LNCaP clone FGC (cell line): ENCODE measurements around the gene NRXN3.

ENCODE experiments used
- DNase-seq: peaks from one replicate; pipeline ENCODE4 v3.0.0-alpha.2; 2011; ENCODE audit warnings: low read depth
- H3K4me3 ChIP-seq: 2 replicates; pipeline ENCODE4 v1.5.1; 2011; ENCODE audit warnings: mild to moderate bottlenecking, low read depth, low read length, control low read depth
- CTCF ChIP-seq: IDR thresholded peaks from 2 replicates; pipeline ENCODE4 v1.5.1; 2012; ENCODE audit warnings: mild to moderate bottlenecking; ENCODE audit not compliant: control insufficient read depth, insufficient read depth; ENCODE audit errors: extremely low read depth

Gene NRXN3

GRCh38 chr14:79412822-79413221 lies 1242.6 kb downstream of the NRXN3 start:
- DNase-seq: no peak
- no peak overlapping the region for H3K4me3 ChIP-seq

DNA sequence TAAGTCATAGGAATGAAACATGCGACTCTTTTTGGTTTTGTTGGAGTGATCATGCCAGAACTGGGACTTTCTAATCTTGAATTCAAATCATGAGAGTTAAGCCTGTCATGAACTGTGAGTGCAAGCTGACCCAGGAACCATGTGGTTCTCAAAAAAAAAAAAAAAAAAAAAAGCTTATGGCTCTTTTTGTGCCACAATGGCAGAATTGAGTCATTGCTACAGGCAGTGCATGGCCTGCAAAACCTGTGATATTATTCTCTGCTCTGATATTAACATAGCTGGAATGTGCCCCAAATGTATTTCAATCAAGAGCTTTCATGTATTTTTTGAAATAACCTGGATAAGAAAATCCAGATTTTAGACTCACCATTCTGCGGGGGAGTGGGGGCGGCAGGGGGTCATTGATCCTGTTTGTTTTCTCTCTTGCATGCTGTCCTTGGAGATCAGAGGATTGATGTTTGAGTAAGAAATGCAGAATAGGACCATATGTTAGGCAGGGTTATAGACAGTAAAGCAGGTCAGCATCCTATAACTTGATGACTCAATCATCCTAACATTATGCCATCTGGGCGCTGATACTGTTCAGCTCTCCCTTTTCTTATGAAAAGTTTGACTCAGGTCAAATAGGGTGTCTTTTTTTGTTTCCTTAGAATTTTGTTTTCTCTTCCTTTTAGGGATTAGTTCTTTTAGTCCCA lies 1243.7 kb downstream of the NRXN3 start:
- no peak for TF ChIP-seq CTCF
- no peak overlapping the region for H3K4me3 ChIP-seq
- no peak for DNase-seq

More at GRCh38 chr14:79412822-79413221, 1242.6 kb downstream of the NRXN3 start:
- no peak for TF ChIP-seq CTCF

DNA sequence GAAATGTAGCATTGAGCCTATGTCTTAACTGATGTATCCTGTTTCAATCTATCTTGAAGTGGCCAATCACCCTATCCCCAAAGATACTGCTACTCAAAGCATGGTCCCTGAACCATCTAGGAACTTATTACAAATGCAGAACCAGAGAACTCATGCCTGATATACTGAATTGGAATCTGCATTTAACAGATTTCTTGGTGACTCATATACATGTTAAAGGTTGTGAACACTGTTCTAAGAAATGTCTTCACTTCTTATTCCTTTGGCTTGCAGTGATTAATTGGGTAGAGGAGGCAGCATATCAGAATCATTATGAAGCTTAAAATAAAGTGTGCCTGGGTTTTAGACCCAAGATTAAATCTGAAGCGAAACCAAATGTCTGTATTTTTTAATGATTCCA lies 1245.6 kb downstream of the NRXN3 start:
- TF ChIP-seq CTCF: no peak
- no peak for DNase-seq
- no peak overlapping the region for H3K4me3 ChIP-seq

DNA sequence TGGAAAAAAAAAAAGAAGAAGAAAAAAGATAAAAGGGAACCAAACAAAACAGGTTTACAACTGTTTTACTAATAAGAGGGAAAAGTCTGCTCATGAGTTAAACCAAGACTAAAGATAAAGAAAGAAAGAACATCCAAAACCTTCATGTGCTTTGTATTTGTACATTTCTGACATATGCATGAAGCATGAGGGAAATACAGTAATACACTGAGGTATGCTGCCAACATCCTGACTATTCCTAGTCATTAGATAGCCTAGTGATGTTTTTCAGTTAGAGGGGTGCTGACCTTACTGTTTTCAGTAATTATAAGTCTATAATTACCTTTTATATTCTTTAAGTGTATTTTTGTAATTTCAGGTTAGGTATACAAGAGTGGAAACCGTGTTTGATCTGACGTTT lies 1247.8 kb downstream of the NRXN3 start:
- H3K4me3 ChIP-seq: no peak overlapping the region
- no peak for DNase-seq
- TF ChIP-seq CTCF: no peak

- H3K4me3 ChIP-seq: no peak overlapping the region
- DNase-seq: no peak
- no peak for TF ChIP-seq CTCF
Observed at GRCh38 chr14:79418649-79419415, 1248.7 kb downstream of the NRXN3 start.

DNA sequence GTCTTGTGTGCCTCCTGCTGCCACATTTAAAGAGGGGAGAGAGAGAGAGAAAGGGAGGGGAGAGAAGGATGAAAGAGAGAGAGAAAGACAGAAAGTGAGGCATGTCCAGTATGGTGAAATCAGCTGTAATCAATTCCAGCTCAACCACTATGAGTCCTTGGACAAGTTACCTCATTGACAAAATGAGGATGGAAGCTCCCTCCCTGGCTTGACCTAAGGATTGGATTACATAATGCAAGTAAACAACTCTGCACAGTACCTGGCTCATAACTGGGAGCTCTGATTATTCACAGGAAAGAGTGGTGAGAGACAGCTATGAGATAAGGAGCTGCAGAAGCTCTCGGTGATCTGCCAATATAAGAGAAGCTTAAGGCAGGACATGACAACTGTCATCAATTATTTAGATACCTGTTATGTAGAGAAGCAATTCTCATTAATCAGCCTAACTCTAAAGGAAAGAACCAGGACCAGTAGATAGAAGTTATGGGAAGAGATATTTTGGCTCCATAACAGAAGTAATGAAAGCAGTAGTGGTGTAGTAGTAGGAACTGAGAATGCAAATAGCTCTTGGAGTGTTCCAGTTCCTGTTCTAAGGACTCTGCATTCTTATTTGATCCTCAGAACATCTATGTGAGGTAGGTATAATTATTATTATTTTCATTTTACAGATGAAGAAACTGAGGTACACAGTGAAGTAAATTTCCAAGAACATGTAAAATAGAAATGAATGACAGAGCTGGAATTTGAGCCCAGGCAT lies 1249.6 kb downstream of the NRXN3 start:
- TF ChIP-seq CTCF: no peak
- peak; percentile 80 for DNase-seq
- H3K4me3 ChIP-seq: no peak overlapping the region
